DOHH2 (cell line): ENCODE results near the gene CPLX3.

ENCODE experiments used
- EZH2phosphoT487 ChIP-seq: fragments of 200-600 bp; sonication (generic); IDR thresholded peaks from 2 replicates; pipeline ENCODE4 v1.6.1; 2017; ENCODE audit warnings: borderline replicate concordance, mild to moderate bottlenecking, antibody characterized with exemption, low read length, moderate library complexity, mixed read lengths
- TF ChIP-seq, protein P1 (sequence below): fragments of 200-600 bp; sonication (generic); IDR thresholded peaks from one replicate; pipeline ENCODE4 v1.5.1; 2014; ENCODE audit warnings: antibody characterized with exemption, mild to moderate bottlenecking, low read depth, low read length; ENCODE audit not compliant: poor library complexity, severe bottlenecking

DNA sequence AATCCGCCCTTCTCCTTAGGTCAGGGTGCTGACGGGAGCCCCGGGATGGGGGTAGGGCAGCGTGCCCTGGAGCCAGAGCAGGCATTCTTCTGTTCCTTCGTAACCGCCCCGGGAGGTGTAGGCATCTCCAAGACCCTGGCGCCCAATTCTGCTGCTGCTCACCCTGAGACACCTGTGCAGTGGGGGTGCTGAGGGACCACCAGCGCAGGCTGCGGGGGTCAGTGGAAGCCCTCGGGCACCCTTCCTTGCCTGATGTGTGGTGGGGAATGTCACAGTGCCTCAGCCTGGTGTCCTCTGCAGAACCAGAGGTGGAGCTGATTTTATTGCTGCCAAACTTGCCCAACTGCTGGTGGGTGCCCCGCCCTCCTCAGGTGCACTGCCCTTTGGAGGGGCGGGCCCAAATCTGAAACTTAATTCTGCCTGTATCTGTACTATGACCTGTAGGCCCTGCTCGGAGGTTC is 37.2 kb upstream of the CPLX3 start:
- TF ChIP-seq, protein P1, sequence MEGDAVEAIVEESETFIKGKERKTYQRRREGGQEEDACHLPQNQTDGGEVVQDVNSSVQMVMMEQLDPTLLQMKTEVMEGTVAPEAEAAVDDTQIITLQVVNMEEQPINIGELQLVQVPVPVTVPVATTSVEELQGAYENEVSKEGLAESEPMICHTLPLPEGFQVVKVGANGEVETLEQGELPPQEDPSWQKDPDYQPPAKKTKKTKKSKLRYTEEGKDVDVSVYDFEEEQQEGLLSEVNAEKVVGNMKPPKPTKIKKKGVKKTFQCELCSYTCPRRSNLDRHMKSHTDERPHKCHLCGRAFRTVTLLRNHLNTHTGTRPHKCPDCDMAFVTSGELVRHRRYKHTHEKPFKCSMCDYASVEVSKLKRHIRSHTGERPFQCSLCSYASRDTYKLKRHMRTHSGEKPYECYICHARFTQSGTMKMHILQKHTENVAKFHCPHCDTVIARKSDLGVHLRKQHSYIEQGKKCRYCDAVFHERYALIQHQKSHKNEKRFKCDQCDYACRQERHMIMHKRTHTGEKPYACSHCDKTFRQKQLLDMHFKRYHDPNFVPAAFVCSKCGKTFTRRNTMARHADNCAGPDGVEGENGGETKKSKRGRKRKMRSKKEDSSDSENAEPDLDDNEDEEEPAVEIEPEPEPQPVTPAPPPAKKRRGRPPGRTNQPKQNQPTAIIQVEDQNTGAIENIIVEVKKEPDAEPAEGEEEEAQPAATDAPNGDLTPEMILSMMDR: no peak
- no peak for TF ChIP-seq EZH2phosphoT487
